ENCODE data around the gene CLEC1A.

CLEC1A gene

GRCh38 chr12:10098791-10099190, at the start of gene CLEC1A:
TSS of gene CLEC1A (minus strand) at chr12:10098985. CDS start at chr12:10098922, 63 bp downstream.
- no peak for DNase-seq

GRCh38 chr12:10147714-10148403, 49.1 kb upstream of the CLEC1A start:
- DNase-seq = no peak

GRCh38 chr12:10142976-10143589, 44.3 kb upstream of the CLEC1A start:
- no peak for DNase-seq

GRCh38 chr12:10140001-10140400, 41.2 kb upstream of the CLEC1A start:
- no peak for DNase-seq

- DNase-seq = no peak
Measured at GRCh38 chr12:10136637-10137205, 37.9 kb upstream of the CLEC1A start.

- DNase-seq = no peak
Measured at GRCh38 chr12:10135126-10135525, 36.3 kb upstream of the CLEC1A start.

- DNase-seq = no peak
Measured at GRCh38 chr12:10132850-10133370, 34.1 kb upstream of the CLEC1A start.

GRCh38 chr12:10131111-10131690, 32.4 kb upstream of the CLEC1A start:
- DNase-seq = no peak

- no peak for DNase-seq
Measured at GRCh38 chr12:10130042-10130441, 31.3 kb upstream of the CLEC1A start, which contains the start of gene CLEC7A. TSS of gene CLEC7A (minus strand) at chr12:10130199. CDS start at chr12:10130082, 117 bp downstream.

- DNase-seq = no peak
Measured at GRCh38 chr12:10128687-10129086, 29.9 kb upstream of the CLEC1A start.

- DNase-seq = no peak
Measured at GRCh38 chr12:10126413-10126812, 27.6 kb upstream of the CLEC1A start.

GRCh38 chr12:10122689-10123088, 23.9 kb upstream of the CLEC1A start:
- no peak for DNase-seq

- DNase-seq = no peak
Measured at GRCh38 chr12:10121278-10121677, 22.5 kb upstream of the CLEC1A start.

- DNase-seq = no peak
Measured at GRCh38 chr12:10119066-10119465, 20.3 kb upstream of the CLEC1A start.

GRCh38 chr12:10115890-10116289, 17.1 kb upstream of the CLEC1A start:
- no peak for DNase-seq

- DNase-seq = no peak
Measured at GRCh38 chr12:10115311-10115710, 16.5 kb upstream of the CLEC1A start.

- no peak for DNase-seq
Measured at GRCh38 chr12:10113920-10114319, 15.1 kb upstream of the CLEC1A start.

GRCh38 chr12:10113075-10113474, 14.3 kb upstream of the CLEC1A start:
- DNase-seq = no peak

GRCh38 chr12:10111451-10111850, 12.7 kb upstream of the CLEC1A start:
- DNase-seq = no peak

- no peak for DNase-seq
Measured at GRCh38 chr12:10110256-10110844, 11.6 kb upstream of the CLEC1A start.

- no peak for DNase-seq
Measured at GRCh38 chr12:10102322-10102721, 3.5 kb upstream of the CLEC1A start.

- DNase-seq = no peak
Measured at GRCh38 chr12:10101648-10102220, 2.9 kb upstream of the CLEC1A start.

GRCh38 chr12:10101042-10101579, 2.3 kb upstream of the CLEC1A start:
- no peak for DNase-seq
